GM21447 (cell line): Measurements from ENCODE around the gene NKX2-3.

Experiments used
- ATAC-seq: cut with Tn5 transposase; IDR thresholded peaks from one replicate; pipeline ENCODE4 v1.9.1; 2021; ENCODE audit not compliant: unreplicated experiment

The NKX2-3 gene

DNA sequence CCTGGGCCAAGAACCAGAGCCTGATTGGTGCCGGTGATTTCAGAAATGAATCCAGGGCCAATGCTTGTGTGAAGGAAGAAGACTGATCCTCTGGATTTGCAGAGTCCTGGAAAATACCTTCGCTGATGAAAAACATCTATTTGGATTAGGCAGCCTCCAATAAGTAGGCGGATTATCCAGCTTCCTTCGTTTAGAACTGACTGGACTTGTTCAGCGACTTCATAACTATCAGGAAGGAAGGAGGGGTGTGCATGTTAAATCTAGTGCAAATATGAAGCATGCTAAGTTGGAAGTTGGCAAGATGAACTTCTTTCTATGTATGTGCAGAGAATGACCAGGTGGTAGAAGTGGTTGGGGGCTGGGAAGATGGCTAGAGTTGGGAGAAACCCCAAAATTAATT, 41.0 kb downstream of the NKX2-3 start:
- no peak for ATAC-seq

DNA sequence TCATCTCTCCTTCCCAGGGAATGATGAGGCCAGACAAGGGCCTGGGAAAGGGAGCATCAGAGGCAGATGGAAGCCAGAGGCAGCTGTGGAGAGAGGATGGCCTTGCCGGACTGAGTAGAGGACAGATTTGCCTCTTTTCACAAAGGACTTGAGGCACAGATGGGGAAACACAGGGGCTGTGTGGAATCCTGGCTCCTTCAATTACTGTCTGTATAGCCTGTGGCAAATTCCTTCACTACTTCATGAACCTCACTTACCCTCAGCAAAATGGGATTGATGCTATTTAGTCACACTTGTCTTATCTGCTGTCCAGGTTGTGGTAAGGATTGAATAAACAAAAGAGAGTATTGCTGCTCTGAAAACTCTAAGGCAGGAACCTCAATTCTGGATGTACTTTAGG, 47.2 kb downstream of the NKX2-3 start:
- ATAC-seq, result no peak

DNA sequence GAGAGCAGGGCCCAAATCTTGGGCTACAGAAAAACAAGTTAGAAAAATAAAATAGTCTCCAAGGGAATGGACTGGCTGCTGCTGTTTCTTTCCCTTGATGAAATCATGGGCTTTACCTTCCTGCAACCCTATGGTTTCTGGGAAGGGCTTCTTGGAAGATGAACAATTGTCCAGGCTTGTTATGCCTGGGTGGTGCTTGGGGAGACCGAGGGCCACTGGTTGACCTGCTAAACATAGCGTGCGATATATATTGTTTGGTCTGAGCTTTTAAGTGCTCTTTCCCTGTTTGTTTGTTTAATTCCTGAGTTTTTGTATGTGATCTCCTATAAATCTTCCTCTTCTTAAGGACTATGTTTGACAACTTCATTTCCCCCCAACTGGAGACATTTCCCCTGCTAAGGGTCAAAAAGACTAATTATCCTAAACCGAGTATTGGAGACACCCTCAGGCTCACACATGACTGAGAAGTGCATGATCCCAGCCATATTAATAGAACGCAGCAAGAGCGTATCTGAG, 49.6 kb downstream of the NKX2-3 start:
- no peak for ATAC-seq

DNA sequence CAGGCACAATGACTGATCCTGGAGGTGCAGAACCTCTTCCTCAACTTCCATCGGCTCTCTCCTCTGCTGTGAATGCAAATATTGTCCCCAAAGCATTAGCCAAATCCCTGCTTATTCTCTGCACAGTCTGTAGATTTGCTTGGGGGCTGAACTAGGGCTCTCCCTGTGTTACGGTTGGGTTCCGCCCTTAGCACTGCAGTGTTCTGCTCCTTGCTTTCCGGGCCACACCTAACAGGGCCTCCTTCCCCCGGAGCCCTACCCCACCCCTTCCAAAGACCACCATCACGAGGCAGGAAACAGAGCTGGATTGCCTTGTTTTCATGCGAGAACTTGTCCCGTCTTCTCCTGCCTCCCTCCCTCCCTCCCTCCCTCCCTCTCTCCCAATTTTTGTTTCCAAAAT, 50.9 kb downstream of the NKX2-3 start:
- no peak for ATAC-seq
